Endodermal cell (in vitro differentiated cells): ENCODE data around the gene POLRMT. TPM values are rescaled to one million over a fixed set of nuclear protein-coding genes. Genes with fewer than 3 reads are reported as not detected.

Experiments
- DNase-seq: peaks from one replicate; pipeline ENCODE4 v3.0.0-alpha.2; 2017
- H3K27ac ChIP-seq: 2 replicates; pipeline ENCODE4 v1.5.1; 2013; ENCODE audit warnings: mild to moderate bottlenecking, low read depth, low read length, moderate library complexity
- H3K27me3 ChIP-seq: 2 replicates; pipeline ENCODE4 v1.6.1; 2013; ENCODE audit warnings: mild to moderate bottlenecking, low read length, moderate library complexity; ENCODE audit not compliant: insufficient read depth, control insufficient read depth, poor library complexity, severe bottlenecking
- H3K36me3 ChIP-seq: 2 replicates; pipeline ENCODE4 v1.7.0; 2013; ENCODE audit warnings: mild to moderate bottlenecking, low read length, moderate library complexity; ENCODE audit not compliant: control insufficient read depth, insufficient read depth
- H3K4me1 ChIP-seq: one replicate; pipeline ENCODE4 v1.7.0; 2013; ENCODE audit warnings: low read length; ENCODE audit not compliant: control insufficient read depth, insufficient read depth
- H3K4me3 ChIP-seq: 2 replicates; pipeline ENCODE4 v1.5.1; 2013; ENCODE audit warnings: mild to moderate bottlenecking, low read length, moderate library complexity
- H3K9ac ChIP-seq: 2 replicates; pipeline ENCODE4 v1.6.1; 2013; ENCODE audit warnings: mild to moderate bottlenecking, low read length, moderate library complexity; ENCODE audit not compliant: poor library complexity, severe bottlenecking; ENCODE audit errors: extremely low read depth
- H3K9me3 ChIP-seq: 2 replicates; pipeline ENCODE4 v1.6.1; 2013; ENCODE audit warnings: mild to moderate bottlenecking, low read length, moderate library complexity; ENCODE audit not compliant: control insufficient read depth
- H3K27ac Mint-ChIP-seq: 2 replicates; pipeline ENCODE4 v1.8.0; 2020; ENCODE audit warnings: mixed read lengths
- H3K27me3 Mint-ChIP-seq: 2 replicates; pipeline ENCODE4 v1.8.0; 2021; ENCODE audit warnings: mild to moderate bottlenecking, mixed read lengths; ENCODE audit not compliant: insufficient read depth
- H3K36me3 Mint-ChIP-seq: 2 replicates; pipeline ENCODE4 v1.8.0; 2020; ENCODE audit warnings: low read depth, mixed read lengths
- H3K4me1 Mint-ChIP-seq: 2 replicates; pipeline ENCODE4 v1.8.0; 2020; ENCODE audit warnings: mixed read lengths
- H3K4me3 Mint-ChIP-seq: 2 replicates; pipeline ENCODE4 v1.8.0; 2020; ENCODE audit warnings: mild to moderate bottlenecking, moderate library complexity, mixed read lengths
- H3K9me3 Mint-ChIP-seq: 2 replicates; pipeline ENCODE4 v1.8.0; 2020; ENCODE audit warnings: mild to moderate bottlenecking, mixed read lengths
- WGBS, 2 experiments: methylation state at CpG; one replicate each; pipeline versions ENCODE4 v1.1.5 to v1.1.7; 2013; ENCODE audit warnings: missing lambda C conversion rate in 2 of 2, mixed read lengths in 1 of 2; ENCODE audit not compliant: insufficient coverage in 1 of 2, insufficient read length in 1 of 2; 5-methylcytosine and 5-hydroxymethylcytosine counted together
- long read RNA-seq, 4 experiments: library from polyadenylated mRNA in 2 of 4; library from RNA in 1 of 4; library from capped mRNA in 1 of 4; stranded (forward) in 3 of 4; unstranded in 1 of 4; transcript quantifications; one replicate each; pipeline ENCODE4 v2.0.0, GENCODE V29; 2020 to 2021; ENCODE audit warnings: inconsistent platforms in 1 of 4
- polyA plus RNA-seq, 2 experiments: library from polyadenylated mRNA; stranded (reverse); fragments of 50-300 nt; gene quantifications; one replicate each; pipeline ENCODE4 v1.2.3, GENCODE V29; 2013
- total RNA-seq, 2 donors: library from RNA; stranded (reverse); fragmentation: NEBNext Ultra II Directional in 1 of 2; extraction: Animal tissue kit (Norgen Biotek cat#: 25700) in 1 of 2; gene quantifications; 2 replicates in 1 of 2; 3 replicates in 1 of 2; pipeline ENCODE4 v1.2.1, GENCODE V29; 2021
- TF ChIP-seq, protein P1 (sequence below): fragments of 200-600 bp; sonication (generic); conservative IDR thresholded peaks from 2 replicates; pipeline ENCODE4 v1.5.0; 2021; ENCODE audit warnings: antibody characterized with exemption, mild to moderate bottlenecking

POLRMT gene
- 10 to 100 TPM; 76.6 to 86.4 TPM for total RNA-seq
- 58.5 TPM for polyA plus RNA-seq (2013, experiment 1 of 2)
- polyA plus RNA-seq (2013, experiment 2 of 2) = 53.7 TPM
- long read RNA-seq, experiment 1, partial matches to known transcripts = 18 of 23 reads
- long read RNA-seq, experiment 1, other reads (novel, unspliced or antisense) = 5 of 23 reads
- long read RNA-seq, experiment 2, transcript POLRMT-202 (21 exons, 3,835 nt) = major isoform, 113 of 198 reads
- long read RNA-seq, experiment 2, partial matches to known transcripts = 16 of 198 reads
- long read RNA-seq, experiment 2, other reads (novel, unspliced or antisense) = 69 of 198 reads
- long read RNA-seq, experiment 3, transcript POLRMT-202 (21 exons, 3,835 nt) = major isoform, 370 of 529 reads
- long read RNA-seq, experiment 3, partial matches to known transcripts = 48 of 529 reads
- long read RNA-seq, experiment 3, other reads (novel, unspliced or antisense) = 111 of 529 reads
- long read RNA-seq, experiment 4, partial matches to known transcripts = 0 of 1 reads
- long read RNA-seq, experiment 4, other reads (novel, unspliced or antisense) = 0 of 1 reads

DNA sequence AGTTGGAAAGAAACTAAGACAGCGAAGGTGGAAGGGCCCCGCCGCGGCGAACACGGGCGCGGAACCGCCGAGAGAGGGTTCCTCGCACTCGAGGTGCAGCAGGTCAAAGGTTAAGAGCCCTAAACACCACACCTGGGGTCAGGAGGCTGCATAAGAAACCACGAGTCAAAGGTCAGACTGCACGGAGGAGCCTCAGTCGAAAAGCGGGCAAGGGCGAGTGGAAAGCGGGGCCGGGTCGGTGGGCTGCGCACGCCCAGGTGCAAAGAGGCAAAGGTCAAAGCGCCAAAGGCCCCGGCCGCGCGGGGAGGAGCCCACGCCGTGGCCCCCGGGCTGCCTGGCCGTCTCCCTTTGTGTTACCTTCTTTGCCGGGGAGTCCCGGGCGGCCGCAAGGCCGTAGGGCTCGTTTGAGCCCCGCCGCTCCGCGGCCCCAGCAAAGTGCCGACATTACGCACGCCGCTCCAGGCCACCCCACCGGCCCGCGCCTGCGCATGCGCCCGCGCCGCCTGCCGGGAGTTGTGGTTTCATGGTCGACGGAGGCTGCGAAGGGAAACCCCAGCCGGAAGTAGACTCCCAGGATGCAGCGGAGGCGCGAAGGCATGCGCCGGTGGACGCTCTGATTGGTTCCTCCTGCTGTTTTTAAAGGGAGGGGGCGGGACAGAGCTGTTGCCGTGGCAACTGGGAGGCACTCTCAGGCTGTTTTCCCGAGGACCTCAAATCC lies at the start of gene POLRMT:
TSS of gene POLRMT (minus strand) at position 470 of the 718 bp plus-strand sequence. CDS start at position 445, 25 bp downstream.
- H3K4me3 Mint-ChIP-seq = peak within 1 kb of the TSS; percentile 94

DNA sequence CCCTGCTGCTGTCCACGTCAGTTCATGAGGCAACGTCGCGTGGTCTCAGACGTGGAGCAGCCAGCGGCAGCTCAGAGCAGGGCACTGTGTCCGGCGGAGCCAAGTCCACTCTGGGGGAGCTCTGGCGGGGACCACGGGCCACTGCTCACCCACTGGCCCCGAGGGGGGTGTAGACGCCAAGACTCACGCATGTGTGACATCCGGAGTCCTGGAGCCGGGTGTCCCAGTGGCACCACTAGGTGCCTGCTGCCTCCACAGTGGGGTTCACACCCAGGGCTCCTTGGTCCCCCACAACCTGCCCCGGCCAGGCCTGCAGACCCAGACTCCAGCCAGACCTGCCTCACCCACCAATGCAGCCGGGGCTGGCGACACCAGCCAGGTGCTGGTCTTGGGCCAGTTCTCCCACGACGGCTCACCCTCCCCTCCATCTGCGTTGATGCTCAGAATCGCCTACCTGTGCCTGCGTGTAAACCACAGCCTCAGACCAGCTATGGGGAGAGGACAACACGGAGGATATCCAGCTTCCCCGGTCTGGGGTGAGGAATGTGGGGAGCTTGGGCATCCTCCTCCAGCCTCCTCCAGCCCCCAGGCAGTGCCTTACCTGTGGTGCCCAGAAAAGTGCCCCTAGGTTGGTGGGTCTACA lies 49.5 kb upstream of the POLRMT start:
- no peaks in the 10 kb centered on the region for H3K36me3 ChIP-seq
- Mint-ChIP-seq H3K27me3 (peaks cover 6% of the 10 kb centered on the region), H3K4me1 (peaks cover 1% of the 10 kb centered on the region), H3K4me3 (no peak overlapping the region), H3K27ac (no peak overlapping the region), H3K9me3 (no peaks in the 10 kb centered on the region), H3K36me3 (no peaks in the 10 kb centered on the region)
- WGBS, 2 experiments = 93 to 99% methylated on average over 14 to 25 of the region's 25 CpGs
- H3K4me1 ChIP-seq = no peaks in the 10 kb centered on the region
- H3K9me3 ChIP-seq = no peaks in the 10 kb centered on the region
- H3K4me3 ChIP-seq = no peak overlapping the region
- H3K9ac ChIP-seq = no peak overlapping the region
- no peak overlapping the region for H3K27ac ChIP-seq
- DNase-seq = peak; percentile 42
- H3K27me3 ChIP-seq = no peaks in the 10 kb centered on the region
- TF ChIP-seq, protein P1, sequence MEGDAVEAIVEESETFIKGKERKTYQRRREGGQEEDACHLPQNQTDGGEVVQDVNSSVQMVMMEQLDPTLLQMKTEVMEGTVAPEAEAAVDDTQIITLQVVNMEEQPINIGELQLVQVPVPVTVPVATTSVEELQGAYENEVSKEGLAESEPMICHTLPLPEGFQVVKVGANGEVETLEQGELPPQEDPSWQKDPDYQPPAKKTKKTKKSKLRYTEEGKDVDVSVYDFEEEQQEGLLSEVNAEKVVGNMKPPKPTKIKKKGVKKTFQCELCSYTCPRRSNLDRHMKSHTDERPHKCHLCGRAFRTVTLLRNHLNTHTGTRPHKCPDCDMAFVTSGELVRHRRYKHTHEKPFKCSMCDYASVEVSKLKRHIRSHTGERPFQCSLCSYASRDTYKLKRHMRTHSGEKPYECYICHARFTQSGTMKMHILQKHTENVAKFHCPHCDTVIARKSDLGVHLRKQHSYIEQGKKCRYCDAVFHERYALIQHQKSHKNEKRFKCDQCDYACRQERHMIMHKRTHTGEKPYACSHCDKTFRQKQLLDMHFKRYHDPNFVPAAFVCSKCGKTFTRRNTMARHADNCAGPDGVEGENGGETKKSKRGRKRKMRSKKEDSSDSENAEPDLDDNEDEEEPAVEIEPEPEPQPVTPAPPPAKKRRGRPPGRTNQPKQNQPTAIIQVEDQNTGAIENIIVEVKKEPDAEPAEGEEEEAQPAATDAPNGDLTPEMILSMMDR = no peak

More for the DNA sequence above, at the start of gene POLRMT:
- Histone ChIP-seq H3K36me3 (peaks cover 22% of the 10 kb centered on the region), H3K27ac (peak within 1 kb of the TSS; percentile 55), H3K9ac (peak within 1 kb of the TSS; percentile 81), H3K4me1 (peaks cover 2% of the 10 kb centered on the region), H3K4me3 (peak within 1 kb of the TSS; percentile 99), H3K27me3 (peaks cover 9% of the 10 kb centered on the region), H3K9me3 (no peaks in the 10 kb centered on the region)
- Mint-ChIP-seq H3K36me3 (peaks cover 25% of the 10 kb centered on the region), H3K4me1 (peaks cover 8% of the 10 kb centered on the region), H3K27me3 (peaks cover 18% of the 10 kb centered on the region), H3K9me3 (no peaks in the 10 kb centered on the region), H3K27ac (peak within 1 kb of the TSS; percentile 97)
- TF ChIP-seq, protein P1 = no peak
- peak; percentile 99 for DNase-seq
- WGBS, 2 experiments = 0% methylated on average over 45 to 67 of the region's 67 CpGs
